ENCODE results near the gene OBSCN. TPM values are rescaled to one million over a fixed set of nuclear protein-coding genes. Genes with fewer than 3 reads are reported as not detected.

OBSCN gene
- total RNA-seq, 2 experiments from 2014 or later, result 29.5 to 45.2 TPM

DNA sequence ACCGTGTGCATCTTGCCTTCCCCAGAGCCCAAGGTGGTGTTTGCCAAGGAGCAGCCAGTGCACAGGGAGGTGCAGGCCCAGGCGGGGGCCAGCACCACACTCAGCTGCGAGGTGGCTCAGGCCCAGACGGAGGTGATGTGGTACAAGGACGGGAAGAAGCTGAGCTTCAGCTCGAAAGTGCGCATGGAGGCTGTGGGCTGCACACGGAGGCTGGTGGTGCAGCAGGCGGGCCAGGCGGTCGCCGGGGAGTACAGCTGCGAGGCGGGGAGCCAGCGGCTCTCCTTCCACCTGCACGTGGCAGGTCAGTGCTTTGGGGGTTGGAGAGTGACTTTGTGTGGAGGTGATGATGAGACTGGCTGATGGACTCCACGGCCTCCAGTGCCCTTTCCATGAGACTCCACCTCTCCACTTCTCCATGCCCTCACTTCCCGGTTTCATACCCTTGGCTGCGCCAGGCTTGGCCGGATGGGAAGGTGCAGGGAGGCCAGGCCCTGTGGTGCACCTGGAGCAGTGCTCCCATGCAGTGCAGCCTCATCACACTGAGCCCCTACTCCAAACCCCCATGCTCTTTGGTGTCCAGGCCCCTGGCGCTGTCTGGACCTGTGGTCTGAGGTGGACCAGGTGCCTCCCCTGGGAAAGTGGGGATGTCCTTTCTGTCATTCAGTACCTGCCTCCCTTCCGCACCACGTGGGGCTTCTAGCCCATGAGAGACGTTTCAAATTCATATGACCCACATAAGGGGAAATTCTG is 49.0 kb downstream of the OBSCN start:
- intact Hi-C loops (cut with micrococcal nuclease; ENCODE audit: unreplicated experiment), result no loop called here
- Histone ChIP-seq H2AFZ (ENCODE audit: low read length) (no peak overlapping the region), H4K20me1 (ENCODE audit: insufficient read depth, low read length) (no peaks in the 10 kb centered on the region), H3K79me2 (ENCODE audit: insufficient read depth, low read depth, low read length) (no peaks in the 10 kb centered on the region), H3K36me3 (ENCODE audit: insufficient read depth, low read length) (peaks cover 34% of the 10 kb centered on the region), H3K27ac (ENCODE audit: low read depth, low read length, poor library complexity, severe bottlenecking) (no peak overlapping the region), H3K4me3 (ENCODE audit: low read depth, low read length, poor library complexity, severe bottlenecking) (no peak overlapping the region), H3K9me2 (ENCODE audit: insufficient read depth, low read length) (no peaks in the 10 kb centered on the region), H3K4me1 (ENCODE audit: insufficient read depth, low read length, poor library complexity, severe bottlenecking) (no peaks in the 10 kb centered on the region), H3K9me3 (ENCODE audit: low read length) (peaks cover 7% of the 10 kb centered on the region), H3K4me2 (ENCODE audit: low read length) (no peak overlapping the region)
- POLR2A ChIA-PET, result no interaction called here
- no TSS peak for BruUV-seq (replicated peaks)
- DNase-seq (ENCODE audit: low spot score), result no peak
- TF ChIP-seq, protein P1, sequence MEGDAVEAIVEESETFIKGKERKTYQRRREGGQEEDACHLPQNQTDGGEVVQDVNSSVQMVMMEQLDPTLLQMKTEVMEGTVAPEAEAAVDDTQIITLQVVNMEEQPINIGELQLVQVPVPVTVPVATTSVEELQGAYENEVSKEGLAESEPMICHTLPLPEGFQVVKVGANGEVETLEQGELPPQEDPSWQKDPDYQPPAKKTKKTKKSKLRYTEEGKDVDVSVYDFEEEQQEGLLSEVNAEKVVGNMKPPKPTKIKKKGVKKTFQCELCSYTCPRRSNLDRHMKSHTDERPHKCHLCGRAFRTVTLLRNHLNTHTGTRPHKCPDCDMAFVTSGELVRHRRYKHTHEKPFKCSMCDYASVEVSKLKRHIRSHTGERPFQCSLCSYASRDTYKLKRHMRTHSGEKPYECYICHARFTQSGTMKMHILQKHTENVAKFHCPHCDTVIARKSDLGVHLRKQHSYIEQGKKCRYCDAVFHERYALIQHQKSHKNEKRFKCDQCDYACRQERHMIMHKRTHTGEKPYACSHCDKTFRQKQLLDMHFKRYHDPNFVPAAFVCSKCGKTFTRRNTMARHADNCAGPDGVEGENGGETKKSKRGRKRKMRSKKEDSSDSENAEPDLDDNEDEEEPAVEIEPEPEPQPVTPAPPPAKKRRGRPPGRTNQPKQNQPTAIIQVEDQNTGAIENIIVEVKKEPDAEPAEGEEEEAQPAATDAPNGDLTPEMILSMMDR (conservative IDR thresholded peaks at IDR 0.05; ENCODE audit: low read length), result no peak
- TF ChIP-seq EZH2phosphoT487 (IDR thresholded peaks at IDR 0.05; ENCODE audit: borderline replicate concordance, low read depth, low read length), result no peak
- CTCF ChIA-PET (ENCODE audit: unreplicated experiment), result no interaction called here

DNA sequence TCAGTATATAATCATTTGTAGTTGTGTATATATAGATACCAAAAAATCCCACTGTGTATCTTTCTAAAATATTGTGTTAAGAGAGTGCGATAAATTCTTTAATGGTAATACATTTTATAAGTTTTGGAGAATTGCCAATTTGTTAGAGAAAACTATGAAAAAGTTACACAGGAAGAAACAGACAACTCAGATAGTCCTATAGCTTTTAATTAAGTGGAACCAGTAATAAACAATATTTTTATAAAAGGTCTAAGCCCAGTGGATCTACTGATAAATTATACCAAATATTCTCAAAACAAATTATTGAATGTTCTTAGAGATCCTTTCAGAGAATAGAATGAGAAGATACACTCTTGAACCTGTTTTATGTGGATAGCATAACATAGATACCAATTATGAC is 50.6 kb downstream of the OBSCN start:
- Histone ChIP-seq H4K20me1 (ENCODE audit: insufficient read depth, low read length) (no peaks in the 10 kb centered on the region), H3K4me1 (ENCODE audit: insufficient read depth, low read length, poor library complexity, severe bottlenecking) (no peaks in the 10 kb centered on the region), H3K4me3 (ENCODE audit: low read depth, low read length, poor library complexity, severe bottlenecking) (no peak overlapping the region), H3K9me3 (ENCODE audit: low read length) (peaks cover 16% of the 10 kb centered on the region), H3K27ac (ENCODE audit: low read depth, low read length, poor library complexity, severe bottlenecking) (no peak overlapping the region), H3K4me2 (ENCODE audit: low read length) (no peak overlapping the region), H3K79me2 (ENCODE audit: insufficient read depth, low read depth, low read length) (no peaks in the 10 kb centered on the region), H3K9me2 (ENCODE audit: insufficient read depth, low read length) (no peaks in the 10 kb centered on the region), H3K36me3 (ENCODE audit: insufficient read depth, low read length) (peaks cover 26% of the 10 kb centered on the region; the same call in 1 of the 2 replicates), H2AFZ (ENCODE audit: low read length) (no peak overlapping the region)
- ChIA-PET CTCF (ENCODE audit: unreplicated experiment) (no interaction called here), POLR2A (no interaction called here)
- BruUV-seq (replicated peaks), result no TSS peak
- intact Hi-C loops (cut with micrococcal nuclease; ENCODE audit: unreplicated experiment), result no loop called here
- TF ChIP-seq, protein P1 (conservative IDR thresholded peaks at IDR 0.05; ENCODE audit: low read length), result no peak
- TF ChIP-seq EZH2phosphoT487 (IDR thresholded peaks at IDR 0.05; ENCODE audit: borderline replicate concordance, low read depth, low read length), result no peak
- no peak for DNase-seq (ENCODE audit: low spot score)

DNA sequence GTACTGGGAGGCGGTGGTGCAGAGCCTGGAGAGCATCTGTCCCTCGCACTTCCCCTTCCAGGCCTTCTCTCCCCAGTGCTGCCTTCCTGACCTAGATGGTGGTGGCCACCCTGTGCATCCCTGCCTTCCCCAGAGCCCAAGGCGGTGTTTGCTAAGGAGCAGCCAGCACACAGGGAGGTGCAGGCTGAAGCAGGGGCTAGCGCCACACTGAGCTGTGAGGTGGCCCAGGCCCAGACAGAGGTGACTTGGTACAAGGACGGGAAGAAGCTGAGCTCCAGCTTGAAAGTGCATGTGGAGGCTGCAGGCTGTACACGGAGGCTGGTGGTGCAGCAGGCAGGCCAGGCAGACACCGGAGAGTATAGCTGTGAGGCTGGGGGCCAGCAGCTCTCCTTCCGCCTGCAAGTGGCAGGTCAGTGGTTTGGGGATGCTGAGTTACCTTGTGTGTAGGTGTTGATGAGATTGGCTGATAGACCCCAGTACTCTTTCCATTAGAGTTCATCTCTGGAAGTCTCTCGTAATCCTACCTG is 51.6 kb downstream of the OBSCN start:
- H3K4me3 ChIP-seq (ENCODE audit: low read depth, low read length, poor library complexity, severe bottlenecking), result no peak overlapping the region
- CTCF ChIA-PET (ENCODE audit: unreplicated experiment), result no interaction called here
- H3K27ac ChIP-seq (ENCODE audit: low read depth, low read length, poor library complexity, severe bottlenecking), result no peak overlapping the region
- no peak for DNase-seq (ENCODE audit: low spot score)
- peaks cover 16% of the 10 kb centered on the region for H3K9me3 ChIP-seq (ENCODE audit: low read length)
- intact Hi-C loops (cut with micrococcal nuclease; ENCODE audit: unreplicated experiment), result no loop called here
- no TSS peak for BruUV-seq (replicated peaks)
- POLR2A ChIA-PET, result no interaction called here
- no peaks in the 10 kb centered on the region for H4K20me1 ChIP-seq (ENCODE audit: insufficient read depth, low read length)
- H3K9me2 ChIP-seq (ENCODE audit: insufficient read depth, low read length), result no peaks in the 10 kb centered on the region
- H3K79me2 ChIP-seq (ENCODE audit: insufficient read depth, low read depth, low read length), result no peaks in the 10 kb centered on the region
- no peak overlapping the region for H2AFZ ChIP-seq (ENCODE audit: low read length)
- H3K36me3 ChIP-seq (ENCODE audit: insufficient read depth, low read length), result peaks cover 19% of the 10 kb centered on the region; the same call in 1 of the 2 replicates
- TF ChIP-seq EZH2phosphoT487 (IDR thresholded peaks at IDR 0.05; ENCODE audit: borderline replicate concordance, low read depth, low read length), result no peak
- TF ChIP-seq, protein P1 (conservative IDR thresholded peaks at IDR 0.05; ENCODE audit: low read length), result no peak
- no peak overlapping the region for H3K4me2 ChIP-seq (ENCODE audit: low read length)
- no peaks in the 10 kb centered on the region for H3K4me1 ChIP-seq (ENCODE audit: insufficient read depth, low read length, poor library complexity, severe bottlenecking)

Measured in OCI-LY7 (cell line).